ENCODE measurements around the gene TPCN2.
A peak's percentile ranks its signal among the peaks of the same experiment; 100 is the strongest.

TPCN2 gene

GRCh38 chr11:69091638-69092165 lies 43.0 kb downstream of the TPCN2 start:
- no peak for DNase-seq

GRCh38 chr11:69092263-69092662 lies 43.5 kb downstream of the TPCN2 start:
- no peak for DNase-seq

GRCh38 chr11:69093106-69093505 lies 44.4 kb downstream of the TPCN2 start:
- DNase-seq: no peak

- DNase-seq: peak in 1 of 56 donors; percentile 15
Measured at GRCh38 chr11:69094111-69094914, 45.6 kb downstream of the TPCN2 start.

GRCh38 chr11:69094915-69095290 lies 46.2 kb downstream of the TPCN2 start:
- no peak for DNase-seq

- peak in 11 of 56 donors; percentile 4 to 42 (median 20) for DNase-seq
Measured at GRCh38 chr11:69095300-69095699, 46.6 kb downstream of the TPCN2 start.

- DNase-seq: no peak
Measured at GRCh38 chr11:69096473-69096872, 47.7 kb downstream of the TPCN2 start.

GRCh38 chr11:69097263-69097662 lies 48.5 kb downstream of the TPCN2 start:
- no peak for DNase-seq

GRCh38 chr11:69099180-69099579 lies 50.4 kb downstream of the TPCN2 start:
- no peak for DNase-seq

- DNase-seq: no peak
Measured at GRCh38 chr11:69100454-69101114, 51.9 kb downstream of the TPCN2 start.

GRCh38 chr11:69101115-69101791 lies 52.5 kb downstream of the TPCN2 start:
- DNase-seq: peak in 51 of 56 donors; percentile 4 to 78 (median 43)

GRCh38 chr11:69101792-69102695 lies 53.3 kb downstream of the TPCN2 start:
- DNase-seq: no peak

- DNase-seq: no peak
Measured at GRCh38 chr11:69102732-69103615, 54.2 kb downstream of the TPCN2 start.

- DNase-seq: no peak
Measured at GRCh38 chr11:69104212-69104855, 55.6 kb downstream of the TPCN2 start.

- DNase-seq: no peak
Measured at GRCh38 chr11:69104856-69105395, 56.2 kb downstream of the TPCN2 start.

GRCh38 chr11:69105461-69106030 lies 56.8 kb downstream of the TPCN2 start:
- DNase-seq: no peak

GRCh38 chr11:69106031-69106811 lies 57.5 kb downstream of the TPCN2 start:
- no peak for DNase-seq

- DNase-seq: no peak
Measured at GRCh38 chr11:69107413-69107812, 58.7 kb downstream of the TPCN2 start.

Data from amygdala (tissue), 56 donors.